Left lung (tissue), 10 donors: ENCODE results near the gene TSPAN5. TPM values are rescaled to one million over a fixed set of nuclear protein-coding genes. Genes with fewer than 3 reads are reported as not detected.

Experiments used
- ATAC-seq: fragments of 200-7000 bp; cut with Tn5 transposase; one replicate; pipeline ENCODE4 v1.9.1; 2020; ENCODE audit warnings: moderate library complexity
- DNase-seq, 4 donors: peaks; one replicate each; pipeline ENCODE4 v3.0.0-alpha.2; 2013 to 2020
- H3K27ac ChIP-seq, 2 donors: fragments of 200-600 bp; sonication (generic) in 1 of 2; one replicate each; pipeline versions ENCODE4 v1.5.0 to v1.8.0; 2020 to 2021
- H3K27me3 ChIP-seq, 2 donors: fragments of 200-600 bp; sonication (generic) in 1 of 2; one replicate each; pipeline versions ENCODE4 v1.5.0 to v1.8.0; 2020 to 2021
- H3K36me3 ChIP-seq, 2 donors: fragments of 200-600 bp; sonication (generic) in 1 of 2; one replicate each; pipeline versions ENCODE4 v1.5.0 to v1.8.0; 2020 to 2021
- H3K4me1 ChIP-seq, 2 donors: fragments of 200-600 bp; one replicate each; pipeline ENCODE4 v1.8.0; 2021
- H3K4me3 ChIP-seq, 2 donors: fragments of 200-600 bp; sonication (generic) in 1 of 2; one replicate each; pipeline versions ENCODE4 v1.5.0 to v1.8.0; 2020 to 2021; ENCODE audit warnings: mild to moderate bottlenecking in 1 of 2
- H3K9me3 ChIP-seq, 2 donors: fragments of 200-600 bp; sonication (generic) in 1 of 2; one replicate each; pipeline versions ENCODE4 v1.5.0 to v1.8.0; 2020 to 2021
- intact Hi-C, 2 donors: fragments of 100-400 bp; cut with DNase I; formaldehyde crosslinking; loops; one replicate each; pipeline versions ENCODE4 v1.11.2 to v1.14.2; 2022
- polyA plus RNA-seq, 6 donors: library from polyadenylated mRNA; unstranded; fragments of 120-200 nt; gene quantifications; one replicate each; pipeline ENCODE4 v1.2.1, GENCODE V29; 2013; ENCODE audit not compliant: insufficient read length in 6 of 6
- total RNA-seq, 2 donors: library from RNA; stranded (reverse); fragmentation: NEBNext Ultra II Directional; extraction: Animal tissue kit (Norgen Biotek cat#: 25700); gene quantifications; one replicate each; pipeline ENCODE4 v1.2.1, GENCODE V29; 2021
- TF ChIP-seq, protein P1 (sequence below), 2 donors: fragments of 200-600 bp; sonication (generic) in 1 of 2; IDR thresholded peaks; one replicate each; pipeline versions ENCODE4 v1.5.0 to v1.8.0; 2021; ENCODE audit warnings: antibody characterized with exemption in 2 of 2
- donor health status: DM: no; HTN: yes; CAD: no.
- donor health status: DM: no; HTN: no; CAD: no.

Gene TSPAN5
- total and polyA plus RNA-seq, 8 donors: 11.9 to 36.5 (median 31.7) TPM

DNA sequence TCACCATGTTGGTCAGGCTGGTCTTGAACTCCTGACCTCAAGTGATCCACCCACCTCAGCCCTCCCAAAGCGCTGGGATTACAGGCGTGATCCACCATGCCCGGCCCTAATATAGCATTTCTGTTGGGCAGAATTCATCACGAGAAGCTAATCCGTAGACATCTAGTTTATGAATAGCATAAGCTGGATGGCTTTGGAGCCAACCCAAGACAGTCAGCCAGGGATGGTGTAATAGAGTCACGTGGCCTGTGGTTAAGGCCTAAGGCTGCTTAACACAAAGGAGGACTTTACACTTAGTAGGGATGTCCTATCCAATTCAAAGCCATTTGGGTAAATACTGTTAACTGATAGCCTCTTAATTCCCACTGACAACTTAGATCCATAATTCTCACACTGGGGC, 223.6 kb downstream of the TSPAN5 start:
- ATAC-seq (no peak), DNase-seq (no peak)
- intact Hi-C loops: no loop called here
- no peak overlapping the region for H3K27ac ChIP-seq
- peaks cover 0 to 33% of the 10 kb centered on the region in 2 donors for H3K36me3 ChIP-seq
- H3K4me3 ChIP-seq: no peak overlapping the region
- peaks cover 0 to 5% of the 10 kb centered on the region in 2 donors for H3K4me1 ChIP-seq
- TF ChIP-seq, protein P1, sequence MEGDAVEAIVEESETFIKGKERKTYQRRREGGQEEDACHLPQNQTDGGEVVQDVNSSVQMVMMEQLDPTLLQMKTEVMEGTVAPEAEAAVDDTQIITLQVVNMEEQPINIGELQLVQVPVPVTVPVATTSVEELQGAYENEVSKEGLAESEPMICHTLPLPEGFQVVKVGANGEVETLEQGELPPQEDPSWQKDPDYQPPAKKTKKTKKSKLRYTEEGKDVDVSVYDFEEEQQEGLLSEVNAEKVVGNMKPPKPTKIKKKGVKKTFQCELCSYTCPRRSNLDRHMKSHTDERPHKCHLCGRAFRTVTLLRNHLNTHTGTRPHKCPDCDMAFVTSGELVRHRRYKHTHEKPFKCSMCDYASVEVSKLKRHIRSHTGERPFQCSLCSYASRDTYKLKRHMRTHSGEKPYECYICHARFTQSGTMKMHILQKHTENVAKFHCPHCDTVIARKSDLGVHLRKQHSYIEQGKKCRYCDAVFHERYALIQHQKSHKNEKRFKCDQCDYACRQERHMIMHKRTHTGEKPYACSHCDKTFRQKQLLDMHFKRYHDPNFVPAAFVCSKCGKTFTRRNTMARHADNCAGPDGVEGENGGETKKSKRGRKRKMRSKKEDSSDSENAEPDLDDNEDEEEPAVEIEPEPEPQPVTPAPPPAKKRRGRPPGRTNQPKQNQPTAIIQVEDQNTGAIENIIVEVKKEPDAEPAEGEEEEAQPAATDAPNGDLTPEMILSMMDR (IDR thresholded peaks at IDR 0.05): no peak
- H3K27me3 ChIP-seq: no peaks in the 10 kb centered on the region
- no peaks in the 10 kb centered on the region for H3K9me3 ChIP-seq

DNA sequence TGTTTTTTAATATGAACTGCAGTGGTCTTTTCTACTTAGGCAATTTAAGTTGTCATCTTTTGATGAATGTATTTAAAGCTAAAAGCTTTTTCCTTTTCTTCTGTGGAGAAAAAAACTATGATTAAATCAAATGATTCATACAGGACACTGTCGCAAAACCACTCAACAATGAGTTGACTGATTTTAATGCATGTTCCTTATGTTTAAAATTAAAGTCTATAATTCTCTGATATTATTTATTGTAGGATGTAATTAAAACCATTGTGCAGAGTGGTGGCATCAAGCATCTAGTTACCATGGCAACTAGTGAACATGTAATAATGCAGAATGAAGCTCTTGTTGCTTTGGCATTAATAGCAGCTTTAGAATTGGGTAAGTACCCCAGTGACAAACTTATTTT, 224.7 kb downstream of the TSPAN5 start:
- TF ChIP-seq, protein P1 (IDR thresholded peaks at IDR 0.05): no peak
- Histone ChIP-seq H3K27me3 (no peaks in the 10 kb centered on the region), H3K36me3 (peaks cover 0 to 33% of the 10 kb centered on the region in 2 donors), H3K9me3 (no peaks in the 10 kb centered on the region), H3K4me1 (peaks cover 0 to 5% of the 10 kb centered on the region in 2 donors), H3K4me3 (no peak overlapping the region), H3K27ac (no peak overlapping the region)
- no peak for DNase-seq
- intact Hi-C loops: no loop called here
- no peak for ATAC-seq

DNA sequence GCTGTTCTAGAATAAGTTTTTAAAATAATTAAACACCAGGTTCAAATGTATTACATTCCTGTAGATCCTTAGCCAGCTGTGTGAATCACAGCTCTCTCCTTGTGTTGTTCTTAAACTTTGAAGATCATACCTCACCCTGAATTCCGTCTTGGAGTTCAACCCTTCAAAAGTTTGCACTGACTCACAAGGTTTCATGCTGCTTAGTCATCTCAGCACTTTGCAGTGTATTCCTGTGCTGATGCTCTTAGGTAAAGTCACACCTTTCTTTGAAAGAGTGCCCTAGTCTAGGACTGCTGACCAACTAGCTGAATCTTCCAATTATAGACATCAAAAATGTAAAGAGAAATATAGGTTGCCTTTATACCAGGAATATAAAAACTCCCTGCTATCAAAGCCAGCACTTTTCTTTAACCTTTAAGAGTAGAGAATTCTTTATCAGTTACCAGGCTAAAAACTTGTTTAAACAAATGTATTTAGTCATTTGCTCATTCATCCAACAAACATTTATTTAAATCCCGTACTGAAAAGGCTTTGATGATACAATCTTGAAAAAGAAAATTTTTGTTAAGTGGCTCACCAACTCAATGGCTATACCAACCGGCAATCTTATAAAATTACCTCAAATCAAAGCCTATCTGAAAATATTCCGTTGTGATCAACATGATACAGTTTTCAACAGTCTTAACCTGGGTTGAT, 227.6 kb downstream of the TSPAN5 start:
- DNase-seq: no peak
- peak; percentile 98 for ATAC-seq
- no peak overlapping the region for H3K4me3 ChIP-seq
- H3K36me3 ChIP-seq: peaks cover 0 to 18% of the 10 kb centered on the region in 2 donors
- peaks cover 0 to 5% of the 10 kb centered on the region in 2 donors for H3K4me1 ChIP-seq
- TF ChIP-seq, protein P1 (IDR thresholded peaks at IDR 0.05): no peak
- H3K27ac ChIP-seq: peak overlapping the region; percentile 29 to 36
- intact Hi-C loops: no loop called here
- no peaks in the 10 kb centered on the region for H3K27me3 ChIP-seq
- no peaks in the 10 kb centered on the region for H3K9me3 ChIP-seq

DNA sequence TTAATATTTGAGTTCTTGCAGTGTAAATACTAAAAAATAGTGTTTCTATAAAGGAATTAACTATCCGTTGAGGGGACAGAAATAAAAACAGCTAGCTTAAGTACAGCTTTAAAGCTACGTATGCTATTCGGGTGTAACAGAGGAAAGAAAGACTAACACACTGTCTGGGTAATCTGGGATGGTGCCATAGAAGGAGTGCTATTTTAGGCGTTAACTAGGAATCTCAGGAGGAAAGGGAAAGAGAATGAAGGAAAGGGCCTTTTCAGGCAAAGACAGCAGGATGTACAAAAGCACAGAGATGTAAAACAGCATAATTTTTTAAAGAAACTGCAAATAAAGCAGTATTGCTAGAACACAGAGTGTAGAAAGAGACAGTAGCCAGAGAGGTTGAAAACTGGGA, 235.4 kb downstream of the TSPAN5 start:
- Histone ChIP-seq H3K27me3 (no peaks in the 10 kb centered on the region), H3K36me3 (peaks cover 0 to 69% of the 10 kb centered on the region in 2 donors), H3K9me3 (no peaks in the 10 kb centered on the region), H3K4me3 (no peak overlapping the region), H3K4me1 (no peaks in the 10 kb centered on the region), H3K27ac (no peak overlapping the region)
- intact Hi-C loops: no loop called here
- ATAC-seq (no peak), DNase-seq (no peak)
- TF ChIP-seq, protein P1 (IDR thresholded peaks at IDR 0.05): no peak

DNA sequence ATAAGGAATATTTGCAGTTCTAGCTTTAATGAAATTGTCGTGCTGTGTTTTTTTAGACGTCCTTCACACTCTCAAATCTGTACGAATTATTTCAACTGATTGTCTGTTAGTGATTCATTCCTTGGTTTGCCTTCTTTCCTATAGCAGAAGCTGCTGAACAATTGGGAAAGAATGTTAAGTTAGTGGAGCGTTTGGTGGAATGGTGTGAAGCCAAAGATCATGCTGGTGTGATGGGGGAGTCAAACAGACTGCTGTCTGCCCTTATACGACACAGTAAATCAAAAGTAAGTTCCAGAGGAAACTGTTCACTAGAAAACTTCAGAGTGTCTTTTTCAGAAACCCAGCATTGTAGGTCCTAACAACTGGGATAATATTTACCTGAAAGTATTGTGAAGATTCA, 237.3 kb downstream of the TSPAN5 start:
- ATAC-seq: no peak
- DNase-seq: no peak
- H3K27me3 ChIP-seq: no peaks in the 10 kb centered on the region
- TF ChIP-seq, protein P1 (IDR thresholded peaks at IDR 0.05): no peak
- H3K4me1 ChIP-seq: no peaks in the 10 kb centered on the region
- H3K27ac ChIP-seq: no peak overlapping the region
- H3K36me3 ChIP-seq: peaks cover 0 to 86% of the 10 kb centered on the region in 2 donors
- intact Hi-C loops: no loop called here
- no peaks in the 10 kb centered on the region for H3K9me3 ChIP-seq
- H3K4me3 ChIP-seq: no peak overlapping the region
